AG10803 (cell line): ENCODE measurements around the gene UPK3BL1.
"Not testable (repeated sequence)": the region's sequence is repeated elsewhere in the genome, so short reads cannot be mapped to it uniquely, and the experiment has no call there.

Experiments used
- DNase-seq: peaks from one replicate; pipeline ENCODE4 v3.0.0; 2010; ENCODE audit warnings: low read depth
- H3K4me3 ChIP-seq: 2 replicates; pipeline ENCODE4 v1.5.1; 2011; ENCODE audit warnings: mild to moderate bottlenecking, low read length, control low read depth

UPK3BL1 gene

GRCh38 chr7:102642691-102643090, at the start of gene UPK3BL1:
Gene UPK3BL1, minus strand, starts transcription at chr7:102642791. Its CDS starts 50 bp downstream, at chr7:102642741.
- not testable (repeated sequence) for H3K4me3 ChIP-seq, DNase-seq

- not testable (repeated sequence) for DNase-seq, H3K4me3 ChIP-seq
Observed at GRCh38 chr7:102690602-102691001, 48.0 kb upstream of the UPK3BL1 start.

GRCh38 chr7:102689436-102690282, 47.1 kb upstream of the UPK3BL1 start:
- not testable (repeated sequence) for DNase-seq, H3K4me3 ChIP-seq

GRCh38 chr7:102688299-102689036, 45.9 kb upstream of the UPK3BL1 start:
- not testable (repeated sequence) for H3K4me3 ChIP-seq, DNase-seq

GRCh38 chr7:102682560-102682959, 40.0 kb upstream of the UPK3BL1 start:
- not testable (repeated sequence) for H3K4me3 ChIP-seq, DNase-seq

- DNase-seq = not testable (repeated sequence)
Observed at GRCh38 chr7:102680780-102681179, 38.2 kb upstream of the UPK3BL1 start.

GRCh38 chr7:102675545-102675944, 33.0 kb upstream of the UPK3BL1 start:
- not testable (repeated sequence) for H3K4me3 ChIP-seq, DNase-seq

More at GRCh38 chr7:102680780-102681179, 38.2 kb upstream of the UPK3BL1 start:
- H3K4me3 ChIP-seq = not testable (repeated sequence)

- not testable (repeated sequence) for H3K4me3 ChIP-seq, DNase-seq
Observed at GRCh38 chr7:102673447-102674067, 31.0 kb upstream of the UPK3BL1 start.

GRCh38 chr7:102671956-102672307, 29.3 kb upstream of the UPK3BL1 start:
- not testable (repeated sequence) for DNase-seq

GRCh38 chr7:102671166-102671955, 28.8 kb upstream of the UPK3BL1 start, which contains the start of gene POLR2J2:
Gene POLR2J2, minus strand, starts transcription at chr7:102671663. Its CDS starts 62 bp downstream, at chr7:102671601.
- DNase-seq = peak; percentile 73
- H3K4me3 ChIP-seq = peak within 1 kb of the TSS; percentile 60

More at GRCh38 chr7:102671956-102672307, 29.3 kb upstream of the UPK3BL1 start:
- H3K4me3 ChIP-seq = not testable (repeated sequence)

GRCh38 chr7:102667523-102667922, 24.9 kb upstream of the UPK3BL1 start:
- DNase-seq, H3K4me3 ChIP-seq: not testable (repeated sequence)

GRCh38 chr7:102666850-102667249, 24.3 kb upstream of the UPK3BL1 start:
- DNase-seq, H3K4me3 ChIP-seq: not testable (repeated sequence)

GRCh38 chr7:102664765-102665164, 22.2 kb upstream of the UPK3BL1 start:
- not testable (repeated sequence) for H3K4me3 ChIP-seq, DNase-seq

GRCh38 chr7:102649924-102650323, 7.3 kb upstream of the UPK3BL1 start, which contains the start of gene SPDYE2B:
Gene SPDYE2B, plus strand, starts transcription at chr7:102650319. Its CDS starts 2,030 bp downstream, at chr7:102652349.
- DNase-seq = not testable (repeated sequence)

GRCh38 chr7:102647813-102648212, 5.2 kb upstream of the UPK3BL1 start:
- H3K4me3 ChIP-seq, DNase-seq: not testable (repeated sequence)

More at GRCh38 chr7:102649924-102650323, 7.3 kb upstream of the UPK3BL1 start, which contains the start of gene SPDYE2B:
- H3K4me3 ChIP-seq = not testable (repeated sequence)

- DNase-seq, H3K4me3 ChIP-seq: not testable (repeated sequence)
Observed at GRCh38 chr7:102643404-102643803, 813 bp upstream of the UPK3BL1 start.

- not testable (repeated sequence) for H3K4me3 ChIP-seq, DNase-seq
Observed at GRCh38 chr7:102638848-102639247, 3.7 kb downstream of the UPK3BL1 start.

GRCh38 chr7:102636956-102637355, 5.6 kb downstream of the UPK3BL1 start:
- DNase-seq, H3K4me3 ChIP-seq: not testable (repeated sequence)

GRCh38 chr7:102635354-102635753, 7.2 kb downstream of the UPK3BL1 start:
- H3K4me3 ChIP-seq, DNase-seq: not testable (repeated sequence)
